IMR-90 (cell line): ENCODE results near the gene SLC39A5. TPM values are rescaled to one million over a fixed set of nuclear protein-coding genes. Genes with fewer than 3 reads are reported as not detected.

Experiments
- ATAC-seq: fragments of 200-7000 bp; cut with Tn5 transposase; 2 replicates; pipeline ENCODE4 v1.9.1; 2020; ENCODE audit warnings: low read depth, mild to moderate bottlenecking, moderate library complexity
- BruUV-seq: library from RNA; stranded (reverse); fragments of 400-500 nt; replicated peaks from 2 replicates; lab custom pipeline; 2021; lab: Mats Ljungman, UMichigan
- CTCF ChIA-PET: fragments of 300-600 bp; formaldehyde crosslinking; extraction: SDS; loops from one replicate; lab custom pipeline; 2021; ENCODE audit warnings: antibody characterized with exemption; lab: Yijun Ruan, JAX
- POLR2A ChIA-PET: fragments of 300-600 bp; sonication (Branson Sonifier 250); formaldehyde crosslinking; loops from one replicate; lab custom pipeline; 2022; ENCODE audit warnings: antibody characterized with exemption; ENCODE audit not compliant: unreplicated experiment; lab: Charles Lee
- DNase-seq: peaks from one replicate; pipeline ENCODE4 v3.0.0; 2013
- H2AFZ ChIP-seq: replicated peaks from 2 replicates; pipeline ENCODE3; 2013; ENCODE audit warnings: low read length, mild to moderate bottlenecking; ENCODE audit not compliant: poor library complexity
- H2AK5ac ChIP-seq: 2 replicates; pipeline ENCODE4 v1.6.1; 2013; ENCODE audit warnings: low read depth, low read length, inconsistent platforms
- H2AK9ac ChIP-seq: replicated peaks from 2 replicates; pipeline ENCODE3; 2013; ENCODE audit warnings: mild to moderate bottlenecking, low read depth, low read length, moderate library complexity; ENCODE audit not compliant: poor library complexity
- H2BK120ac ChIP-seq: 2 replicates; pipeline ENCODE4 v1.6.1; 2013; ENCODE audit warnings: low read depth, low read length, inconsistent platforms
- H2BK15ac ChIP-seq: 3 replicates; pipeline ENCODE4 v1.6.1; 2013; ENCODE audit warnings: low read depth, low read length, inconsistent platforms
- H2BK20ac ChIP-seq: 2 replicates; pipeline ENCODE4 v1.6.1; 2013; ENCODE audit warnings: low read depth, mild to moderate bottlenecking, inconsistent platforms, low read length, moderate library complexity
- H2BK5ac ChIP-seq: 2 replicates; pipeline ENCODE4 v1.6.1; 2013; ENCODE audit warnings: mild to moderate bottlenecking, low read depth, low read length, inconsistent platforms; ENCODE audit not compliant: poor library complexity, severe bottlenecking
- H3K14ac ChIP-seq: replicated peaks from 2 replicates; pipeline ENCODE4 v1.6.1; 2013; ENCODE audit warnings: low read depth, low read length, inconsistent platforms
- H3K18ac ChIP-seq: 2 replicates; pipeline ENCODE4 v1.6.1; 2013; ENCODE audit warnings: low read depth, low read length, control low read depth
- H3K23ac ChIP-seq: 2 replicates; pipeline ENCODE4 v1.6.1; 2013; ENCODE audit warnings: low read depth, low read length, inconsistent platforms
- H3K27ac ChIP-seq: 2 replicates; pipeline ENCODE4 v1.5.1; 2013; ENCODE audit warnings: mild to moderate bottlenecking, control low read depth, low read length; ENCODE audit not compliant: insufficient read depth
- H3K27me3 ChIP-seq: 2 replicates; pipeline ENCODE4 v1.6.1; 2013; ENCODE audit warnings: low read length; ENCODE audit not compliant: control insufficient read depth, insufficient read depth
- H3K36me3 ChIP-seq: 2 replicates; pipeline ENCODE4 v1.6.1; 2013; ENCODE audit warnings: low read length, mixed read lengths; ENCODE audit not compliant: control insufficient read depth, insufficient read depth
- H3K4ac ChIP-seq: 2 replicates; pipeline ENCODE4 v1.6.1; 2013; ENCODE audit warnings: low read depth, low read length, inconsistent platforms
- H3K4me1 ChIP-seq: 2 replicates; pipeline ENCODE4 v1.6.1; 2013; ENCODE audit warnings: low read length, mixed read lengths; ENCODE audit not compliant: control insufficient read depth, insufficient read depth
- H3K4me2 ChIP-seq: 2 replicates; pipeline ENCODE4 v1.6.1; 2013; ENCODE audit warnings: low read depth, mild to moderate bottlenecking, control low read depth, low read length, moderate library complexity
- H3K4me3 ChIP-seq: 2 replicates; pipeline ENCODE4 v1.5.1; 2013; ENCODE audit warnings: low read depth, mild to moderate bottlenecking, control low read depth, low read length, moderate library complexity; ENCODE audit not compliant: insufficient read depth
- H3K56ac ChIP-seq: 2 replicates; pipeline ENCODE4 v1.6.1; 2013; ENCODE audit warnings: low read length, inconsistent platforms; ENCODE audit not compliant: insufficient read depth; ENCODE audit errors: extremely low read depth
- H3K79me1 ChIP-seq, 2 experiments: 2 replicates each; pipeline ENCODE4 v1.6.1; 2013; ENCODE audit warnings: low read length in 2 of 2, inconsistent platforms in 1 of 2, low read depth in 1 of 2
- H3K9ac ChIP-seq: 2 replicates; pipeline ENCODE4 v1.6.1; 2013; ENCODE audit warnings: low read depth, low read length, control low read depth
- H3K9me1 ChIP-seq: 2 replicates; pipeline ENCODE4 v1.6.1; 2013; ENCODE audit warnings: low read length, inconsistent platforms; ENCODE audit not compliant: insufficient read depth
- H3K9me3 ChIP-seq: 2 replicates; pipeline ENCODE4 v1.6.1; 2013; ENCODE audit warnings: low read length; ENCODE audit not compliant: control insufficient read depth, insufficient read depth
- H4K20me1 ChIP-seq: 2 replicates; pipeline ENCODE4 v1.6.1; 2013; ENCODE audit warnings: low read length, inconsistent platforms; ENCODE audit not compliant: insufficient read depth
- H4K5ac ChIP-seq: 2 replicates; pipeline ENCODE4 v1.6.1; 2013; ENCODE audit warnings: mild to moderate bottlenecking, low read depth, low read length, control low read depth
- H4K8ac ChIP-seq, 2 experiments: 2 replicates each; pipeline ENCODE4 v1.6.1; 2013; ENCODE audit warnings: low read depth in 2 of 2, low read length in 2 of 2, control low read depth in 1 of 2, inconsistent platforms in 1 of 2
- H4K91ac ChIP-seq: 2 replicates; pipeline ENCODE4 v1.6.1; 2013; ENCODE audit warnings: low read depth, low read length, inconsistent platforms; ENCODE audit not compliant: insufficient read depth
- BHLHE40 ChIP-seq: fragments of 150-350 bp; IDR thresholded peaks from 2 replicates; pipeline ENCODE4 v1.6.1; 2016; ENCODE audit warnings: mild to moderate bottlenecking, low read depth, low read length
- CEBPB ChIP-seq: IDR thresholded peaks from 2 replicates; pipeline ENCODE4 v1.6.1; 2012; ENCODE audit warnings: low read depth, low read length, improper control_type of control experiment
- CTCF ChIP-seq: conservative IDR thresholded peaks from 2 replicates; pipeline ENCODE4 v1.5.1; 2012; ENCODE audit warnings: mild to moderate bottlenecking, low read depth, low read length, improper control_type of control experiment
- ELK1 ChIP-seq: fragments of 150-350 bp; IDR thresholded peaks from 2 replicates; pipeline ENCODE4 v1.6.1; 2016; ENCODE audit warnings: low read depth, mild to moderate bottlenecking, low read length, moderate library complexity, borderline replicate concordance
- FOS ChIP-seq: fragments of 150-350 bp; IDR thresholded peaks from 2 replicates; pipeline ENCODE4 v1.6.1; 2016; ENCODE audit warnings: low read depth, low read length
- MAZ ChIP-seq: IDR thresholded peaks from 2 replicates; pipeline ENCODE4 v1.6.1; 2012; ENCODE audit warnings: low read depth, mild to moderate bottlenecking, low read length, improper control_type of control experiment, moderate library complexity, borderline replicate concordance
- MXI1 ChIP-seq: IDR thresholded peaks from 2 replicates; pipeline ENCODE4 v1.6.1; 2012; ENCODE audit warnings: low read depth, mild to moderate bottlenecking, low read length, moderate library complexity, borderline replicate concordance
- NFE2L2 ChIP-seq: fragments of 150-350 bp; IDR thresholded peaks from 2 replicates; pipeline ENCODE4 v1.6.1; 2016; ENCODE audit warnings: low read depth, mild to moderate bottlenecking, low read length
- POLR2A ChIP-seq: IDR thresholded peaks from 2 replicates; pipeline ENCODE4 v1.6.1; 2012; ENCODE audit warnings: mild to moderate bottlenecking, low read depth, low read length
- RAD21 ChIP-seq: IDR thresholded peaks from 2 replicates; pipeline ENCODE4 v1.6.1; 2012; ENCODE audit warnings: low read length, improper control_type of control experiment
- RCOR1 ChIP-seq: IDR thresholded peaks from 2 replicates; pipeline ENCODE4 v1.6.1; 2012; ENCODE audit warnings: mild to moderate bottlenecking, low read length, improper control_type of control experiment; ENCODE audit not compliant: insufficient replicate concordance
- SMC3 ChIP-seq: fragments of 150-350 bp; IDR thresholded peaks from 2 replicates; pipeline ENCODE4 v1.6.1; 2016; ENCODE audit warnings: low read depth, mild to moderate bottlenecking, antibody characterized with exemption, low read length, moderate library complexity
- USF2 ChIP-seq: fragments of 150-350 bp; IDR thresholded peaks from 2 replicates; pipeline ENCODE4 v1.6.1; 2017; ENCODE audit warnings: mild to moderate bottlenecking, antibody characterized with exemption, low read length, low read depth
- WGBS, 2 experiments: methylation state at CpG; one replicate each; pipeline versions ENCODE4 v1.1.5 to v1.1.7; 2013; ENCODE audit warnings: missing lambda C conversion rate in 2 of 2; ENCODE audit not compliant: insufficient read length in 1 of 2; ENCODE audit errors: extremely low coverage in 2 of 2; 5-methylcytosine and 5-hydroxymethylcytosine counted together
- dilution Hi-C: fragments of 300-500 bp; cut with HindIII; formaldehyde crosslinking; loops from one replicate; pipeline ENCODE4 v1.14.3; 2018; ENCODE audit warnings: low sequenced_read_pairs; ENCODE audit not compliant: unreplicated experiment
- in situ Hi-C: fragments of 300-500 bp; cut with MboI; formaldehyde crosslinking; loops from 3 replicates; pipeline ENCODE4 v1.14.3; 2019; ENCODE audit warnings: low sequenced_read_pairs, inconsistent platforms, mixed read lengths
- intact Hi-C: fragments of 100-400 bp; cut with micrococcal nuclease; formaldehyde crosslinking; loops from 2 replicates; pipeline ENCODE4 v1.10.0; 2022
- polyA plus RNA-seq, 3 experiments: library from polyadenylated mRNA; depleted of rRNA; stranded (reverse); fragments of >200 nt; gene quantifications; 2 replicates each; pipeline ENCODE4 v1.2.3, GENCODE V29; 2012; ENCODE audit warnings: low replicate concordance in 1 of 3
- total RNA-seq: library from RNA; depleted of rRNA; stranded (reverse); fragments of >200 nt; gene quantifications from 2 replicates; pipeline ENCODE4 v1.2.3, GENCODE V29; 2012

The SLC39A5 gene
- total and polyA plus RNA-seq, 2 of the 4 experiments (the other 2 are of a cell fraction): not detected

DNA sequence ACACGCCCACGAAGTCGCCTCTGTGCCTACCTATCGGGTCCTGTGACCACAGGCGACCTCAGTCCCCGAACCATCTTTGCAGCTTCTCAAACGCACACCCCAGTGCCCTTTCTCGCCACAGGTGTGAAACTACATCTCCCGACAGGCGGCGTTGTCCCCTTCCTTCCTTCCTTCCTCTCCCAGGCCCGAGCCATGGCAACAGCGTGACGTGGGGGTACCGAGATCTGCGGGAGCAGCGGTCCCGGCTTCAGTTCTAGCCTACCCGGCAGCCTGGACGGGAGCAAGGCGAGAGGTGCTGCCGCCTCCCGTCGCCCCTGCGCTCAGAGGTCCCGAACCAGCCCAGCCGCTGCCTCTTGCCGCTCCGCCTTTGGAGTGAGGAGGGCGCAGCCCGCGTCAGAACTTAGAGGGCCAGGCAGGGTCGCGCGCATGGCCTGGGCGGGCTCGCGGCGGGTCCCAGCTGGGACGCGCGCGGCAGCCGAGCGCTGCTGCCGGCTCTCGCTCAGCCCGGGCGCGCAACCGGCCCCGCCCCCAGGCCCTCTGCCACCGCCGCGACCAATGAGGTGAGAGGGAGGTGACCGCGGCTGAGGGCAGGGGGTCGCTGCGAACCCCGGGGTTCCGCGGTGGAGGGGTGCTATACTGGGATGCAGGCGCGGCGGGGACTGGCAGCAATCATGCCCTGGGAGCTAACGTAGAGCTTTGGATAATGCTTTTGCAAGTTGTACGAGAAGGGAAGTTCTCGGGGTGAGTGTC, 37.0 kb downstream of the SLC39A5 start, which contains the start of gene COQ10A:
TSS of gene COQ10A (plus strand) at position 250 of the 750 bp plus-strand sequence. CDS start at position 427, 177 bp downstream.
- Histone ChIP-seq H3K27me3 (no peaks in the 10 kb centered on the region), H3K18ac (no peak within 1 kb of the TSS; the same call in 1 of the 2 replicates), H3K36me3 (peaks cover 11% of the 10 kb centered on the region), H4K91ac (peak within 1 kb of the TSS; percentile 92), H2BK5ac (peak within 1 kb of the TSS; percentile 78), H3K9me3 (no peaks in the 10 kb centered on the region), H2BK20ac (no peak within 1 kb of the TSS; the same call in 1 of the 2 replicates), H4K20me1 (no peaks in the 10 kb centered on the region), H2BK15ac (peak within 1 kb of the TSS; percentile 93; the same call in 2 of the 3 replicates), H3K4ac (peak within 1 kb of the TSS; percentile 77), H3K79me1 (peaks cover 0 to 21% of the 10 kb centered on the region in 2 experiments; a peak in 2 of 4 replicates), H4K8ac (peak within 1 kb of the TSS; percentile 33 to 83), H3K56ac (peak within 1 kb of the TSS; percentile 71; the same call in 1 of the 2 replicates), H2BK120ac (peak within 1 kb of the TSS; percentile 73), H3K9me1 (peaks cover 9% of the 10 kb centered on the region; the same call in 1 of the 2 replicates), H4K5ac (peak within 1 kb of the TSS; percentile 29), H2AK9ac (peak within 1 kb of the TSS; percentile 96), H3K9ac (peak within 1 kb of the TSS; percentile 73), H3K14ac (peak within 1 kb of the TSS; percentile 82), H3K27ac (peak within 1 kb of the TSS; percentile 78), H3K23ac (peak within 1 kb of the TSS; percentile 86; the same call in 1 of the 2 replicates), H3K4me3 (peak within 1 kb of the TSS; percentile 61), H3K4me2 (peak within 1 kb of the TSS; percentile 83), H3K4me1 (peaks cover 10% of the 10 kb centered on the region), H2AFZ (peak within 1 kb of the TSS; percentile 100), H2AK5ac (peak within 1 kb of the TSS; percentile 62)
- BruUV-seq: no TSS peak
- dilution Hi-C loops (no loop called here), intact Hi-C loops (loop anchor here (2.0 kb wide), 1 partner anchor 198 kb away; no protein-coding TSS in a partner anchor), in situ Hi-C loops (no loop called here)
- DNase-seq (peak; percentile 82), ATAC-seq (peak; percentile 96)
- POLR2A ChIA-PET: no interaction called here
- CTCF ChIA-PET: interaction anchor here (0.6 to 1.4 kb wide), 2 partner anchors 33 to 45 kb away, joined by 3 to 4 read pairs; partner anchors contain the start of gene RNF41
- WGBS, 2 experiments: 1% methylated on average over 14 of the region's 68 CpGs; no CpG with 5 or more reads in 1 of the 2 experiments
- TF ChIP-seq POLR2A: peak; percentile 87
- no peak for TF ChIP-seq MAZ
- 0 out of 2 replicates have a peak, but pooled peaks have one; percentile 14 for TF ChIP-seq SMC3
- TF ChIP-seq ELK1: no peak
- peak; percentile 60; the same call in 1 of the 2 replicates for TF ChIP-seq MXI1
- TF ChIP-seq RAD21: no peak; the same call in 1 of the 2 replicates
- no peak for TF ChIP-seq BHLHE40
- TF ChIP-seq CTCF: peak; percentile 59
- no peak for TF ChIP-seq NFE2L2
- no peak for TF ChIP-seq CEBPB
- TF ChIP-seq RCOR1: no peak
- TF ChIP-seq FOS: no peak
- TF ChIP-seq USF2: no peak
